ENCODE measurements around the gene ICE2. TPM values are rescaled to one million over a fixed set of nuclear protein-coding genes. Genes with fewer than 3 reads are reported as not detected.

ICE2 gene
- total RNA-seq, 3 donors from 2014 or later, result 51.9 to 66.3 (median 61.4) TPM

DNA sequence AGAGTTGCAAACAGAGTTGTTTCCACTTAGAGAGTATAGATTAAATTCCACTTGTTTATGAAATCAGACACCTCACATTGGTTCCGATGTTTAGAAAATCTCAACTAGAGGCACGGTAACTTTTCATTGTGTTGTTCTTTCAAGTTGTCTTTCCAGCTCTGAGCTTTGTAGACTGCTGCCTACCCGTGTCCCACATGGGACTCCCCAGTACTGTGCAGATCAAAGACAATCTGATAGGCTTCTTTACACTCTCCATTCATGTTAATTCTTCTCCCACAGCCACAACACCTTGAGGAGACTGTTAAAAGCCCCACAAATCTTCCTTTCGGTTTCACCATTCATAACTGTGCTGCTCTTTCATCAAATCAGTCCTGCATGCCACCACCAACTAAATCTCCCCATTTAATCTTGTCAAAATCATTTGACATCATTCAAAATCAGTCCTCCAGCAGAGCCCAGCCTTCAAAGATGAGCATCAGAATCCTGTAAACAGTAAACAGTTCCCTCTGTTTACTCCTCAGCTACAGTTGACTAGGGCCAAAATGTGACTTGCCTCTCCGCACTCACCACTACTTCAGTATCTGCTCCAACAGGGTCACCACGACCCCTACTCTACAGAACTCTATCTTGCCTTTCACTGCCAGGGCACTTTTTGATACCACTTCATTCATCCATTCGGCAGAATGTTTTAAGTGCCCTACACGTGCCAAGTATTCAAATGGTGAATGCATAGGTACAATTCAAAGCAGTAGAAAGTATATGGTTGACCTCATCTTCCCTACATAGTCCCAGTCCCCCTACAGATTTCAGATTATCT, 89.5 kb downstream of the ICE2 start:
- ATAC-seq (peak; percentile 89 to 94), DNase-seq (peak; percentile 6)
- H3K27me3 Mint-ChIP-seq (ENCODE audit: low read depth), result no peaks in the 10 kb centered on the region
- no peaks in the 10 kb centered on the region for H3K9me3 Mint-ChIP-seq
- H3K4me3 Mint-ChIP-seq, result peak overlapping the region; percentile 33
- peaks cover 65% of the 10 kb centered on the region for H3K4me1 Mint-ChIP-seq (ENCODE audit: low read depth)
- peaks cover 16% of the 10 kb centered on the region for H3K36me3 Mint-ChIP-seq (ENCODE audit: insufficient read depth)

DNA sequence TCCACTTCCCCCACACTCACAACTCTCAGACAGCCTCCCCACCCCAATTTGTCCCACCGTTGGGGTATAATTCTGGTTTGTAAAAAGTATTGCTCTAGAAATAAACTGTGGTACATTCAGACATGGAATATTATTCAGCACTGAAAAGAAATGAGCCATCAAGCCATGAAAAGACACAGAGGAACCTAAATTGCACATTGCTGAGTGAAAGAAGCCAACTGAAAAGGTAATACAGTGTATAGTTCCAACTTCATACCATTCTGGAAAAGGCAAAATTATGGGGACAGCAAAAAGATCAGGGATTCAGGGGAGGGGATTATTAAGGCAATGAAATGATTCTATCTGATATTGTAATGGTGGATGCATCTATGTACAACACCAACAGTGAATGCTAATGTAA, 91.6 kb downstream of the ICE2 start:
- Mint-ChIP-seq H3K36me3 (ENCODE audit: insufficient read depth) (peaks cover 16% of the 10 kb centered on the region), H3K4me3 (no peak overlapping the region), H3K4me1 (ENCODE audit: low read depth) (peaks cover 44% of the 10 kb centered on the region), H3K27me3 (ENCODE audit: low read depth) (no peaks in the 10 kb centered on the region), H3K9me3 (no peaks in the 10 kb centered on the region)
- DNase-seq (no peak), ATAC-seq (no peak)

DNA sequence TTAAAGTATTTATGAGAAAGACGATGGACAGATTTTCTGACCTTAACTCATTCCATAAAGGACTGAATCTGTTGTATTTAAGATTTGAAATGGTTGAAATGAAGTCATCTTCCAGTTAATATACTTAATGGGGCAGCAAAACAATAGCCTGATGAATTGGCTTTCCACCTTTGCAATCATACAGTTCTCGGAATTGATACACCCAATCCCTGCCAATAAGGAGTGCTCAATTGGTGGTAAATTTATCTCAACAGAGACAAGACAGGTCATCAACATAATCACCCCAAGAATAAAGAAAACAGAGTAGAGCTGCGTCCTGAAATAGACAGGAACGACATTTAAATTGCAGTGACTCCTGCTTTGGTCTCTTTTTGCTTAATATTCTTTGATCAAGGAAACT, 92.3 kb downstream of the ICE2 start:
- Mint-ChIP-seq H3K4me1 (ENCODE audit: low read depth) (peaks cover 40% of the 10 kb centered on the region), H3K4me3 (no peak overlapping the region), H3K36me3 (ENCODE audit: insufficient read depth) (peaks cover 17% of the 10 kb centered on the region), H3K27me3 (ENCODE audit: low read depth) (no peaks in the 10 kb centered on the region), H3K9me3 (no peaks in the 10 kb centered on the region)
- ATAC-seq, result no peak
- DNase-seq, result no peak

DNA sequence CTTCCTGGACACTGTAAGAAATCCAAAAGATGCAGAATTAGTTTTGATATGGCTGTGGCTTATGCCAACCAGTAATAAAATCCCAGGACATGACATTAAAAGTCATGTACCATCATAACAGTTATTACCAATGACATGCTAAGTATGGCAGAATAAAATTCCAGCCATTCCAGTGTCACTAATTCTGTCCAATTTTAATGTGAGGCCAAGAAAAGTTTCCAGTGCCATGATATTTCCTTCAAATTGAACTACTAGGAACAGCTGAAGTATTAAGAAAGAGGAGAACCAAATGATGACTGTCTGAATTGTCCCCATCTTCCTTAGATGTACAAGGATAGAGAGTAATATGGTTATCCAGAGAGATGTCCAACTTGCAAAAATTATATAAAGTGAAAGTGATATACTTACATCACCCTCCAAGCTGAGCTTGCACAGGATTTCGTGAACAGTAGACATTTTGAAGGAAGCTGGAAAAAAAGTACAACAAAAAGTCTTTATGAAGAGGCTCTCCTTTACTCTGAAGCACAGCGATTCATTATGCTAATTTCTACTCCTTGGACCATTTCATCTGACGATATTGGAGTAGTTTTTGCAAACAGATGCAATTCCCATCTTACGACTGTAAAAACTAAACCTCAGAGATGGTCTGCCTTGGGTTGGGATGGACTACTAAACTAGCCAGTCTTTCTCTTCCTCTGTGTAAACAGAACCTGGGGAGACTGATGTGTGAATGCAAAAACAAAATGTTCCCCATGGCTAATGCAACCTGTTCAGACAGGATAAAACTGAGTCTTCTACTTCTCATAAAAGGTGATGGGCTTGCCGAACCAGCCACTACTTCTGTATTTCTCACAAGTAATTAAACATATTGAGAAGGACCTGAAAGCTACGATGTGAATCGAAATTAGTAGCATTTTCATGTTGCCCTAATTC, 93.1 kb downstream of the ICE2 start:
- Mint-ChIP-seq H3K9me3 (no peaks in the 10 kb centered on the region), H3K27me3 (ENCODE audit: low read depth) (no peaks in the 10 kb centered on the region), H3K36me3 (ENCODE audit: insufficient read depth) (peaks cover 23% of the 10 kb centered on the region), H3K4me1 (ENCODE audit: low read depth) (peaks cover 35% of the 10 kb centered on the region), H3K4me3 (no peak overlapping the region)
- DNase-seq, result no peak
- ATAC-seq, result no peak

DNA sequence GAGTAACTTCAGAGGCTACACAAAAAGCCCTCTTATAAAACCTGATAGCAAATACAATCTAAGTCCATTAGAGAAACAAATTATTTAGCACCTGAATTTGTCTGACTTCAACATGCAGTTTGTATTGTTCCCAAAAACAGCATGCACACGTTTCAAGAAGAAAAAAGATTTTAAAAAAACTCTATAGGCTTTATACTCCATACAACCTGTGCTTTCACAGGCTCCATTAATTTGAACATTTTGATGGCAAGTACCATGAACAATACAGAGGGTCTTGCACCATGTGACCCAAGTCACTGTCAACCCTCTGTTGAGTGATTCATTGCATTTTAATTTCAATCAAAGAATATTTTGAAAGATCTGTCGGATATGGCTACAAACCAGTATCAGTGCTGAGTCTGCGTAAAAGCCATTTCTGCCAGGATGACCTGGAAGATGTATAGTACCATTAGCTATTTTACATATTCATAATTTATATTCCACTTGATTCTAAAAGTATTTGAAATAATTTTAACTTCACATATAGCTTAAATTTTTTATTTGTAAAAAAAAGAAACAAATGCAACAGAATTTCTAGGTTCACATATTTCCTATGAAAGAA, 94.3 kb downstream of the ICE2 start:
- H3K36me3 Mint-ChIP-seq (ENCODE audit: insufficient read depth), result peaks cover 29% of the 10 kb centered on the region
- DNase-seq (no peak), ATAC-seq (no peak)
- H3K4me1 Mint-ChIP-seq (ENCODE audit: low read depth), result peaks cover 24% of the 10 kb centered on the region
- no peak overlapping the region for H3K4me3 Mint-ChIP-seq
- no peaks in the 10 kb centered on the region for H3K9me3 Mint-ChIP-seq
- H3K27me3 Mint-ChIP-seq (ENCODE audit: low read depth), result no peaks in the 10 kb centered on the region

DNA sequence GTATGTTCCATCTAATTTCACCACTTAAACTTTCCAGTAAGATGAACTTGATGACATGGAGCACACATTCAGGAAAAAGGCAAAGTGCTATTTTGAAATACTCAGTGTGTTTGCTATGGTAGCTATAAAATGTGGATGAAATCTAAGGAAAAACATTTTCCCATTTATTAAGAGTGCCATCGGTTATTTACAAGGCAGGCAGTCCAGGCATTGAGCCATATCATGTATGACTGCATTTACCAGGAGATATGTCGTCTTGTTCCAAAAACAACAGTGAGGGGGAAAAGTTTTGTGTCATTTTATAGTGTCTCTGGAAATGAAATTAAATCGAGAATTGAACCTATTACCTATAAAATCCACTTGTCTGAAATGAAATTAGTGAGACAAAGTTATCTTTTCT, 94.9 kb downstream of the ICE2 start:
- Mint-ChIP-seq H3K4me3 (no peak overlapping the region), H3K4me1 (ENCODE audit: low read depth) (peaks cover 18% of the 10 kb centered on the region), H3K27me3 (ENCODE audit: low read depth) (no peaks in the 10 kb centered on the region), H3K36me3 (ENCODE audit: insufficient read depth) (peaks cover 31% of the 10 kb centered on the region), H3K9me3 (no peaks in the 10 kb centered on the region)
- no peak for ATAC-seq
- DNase-seq, result no peak

DNA sequence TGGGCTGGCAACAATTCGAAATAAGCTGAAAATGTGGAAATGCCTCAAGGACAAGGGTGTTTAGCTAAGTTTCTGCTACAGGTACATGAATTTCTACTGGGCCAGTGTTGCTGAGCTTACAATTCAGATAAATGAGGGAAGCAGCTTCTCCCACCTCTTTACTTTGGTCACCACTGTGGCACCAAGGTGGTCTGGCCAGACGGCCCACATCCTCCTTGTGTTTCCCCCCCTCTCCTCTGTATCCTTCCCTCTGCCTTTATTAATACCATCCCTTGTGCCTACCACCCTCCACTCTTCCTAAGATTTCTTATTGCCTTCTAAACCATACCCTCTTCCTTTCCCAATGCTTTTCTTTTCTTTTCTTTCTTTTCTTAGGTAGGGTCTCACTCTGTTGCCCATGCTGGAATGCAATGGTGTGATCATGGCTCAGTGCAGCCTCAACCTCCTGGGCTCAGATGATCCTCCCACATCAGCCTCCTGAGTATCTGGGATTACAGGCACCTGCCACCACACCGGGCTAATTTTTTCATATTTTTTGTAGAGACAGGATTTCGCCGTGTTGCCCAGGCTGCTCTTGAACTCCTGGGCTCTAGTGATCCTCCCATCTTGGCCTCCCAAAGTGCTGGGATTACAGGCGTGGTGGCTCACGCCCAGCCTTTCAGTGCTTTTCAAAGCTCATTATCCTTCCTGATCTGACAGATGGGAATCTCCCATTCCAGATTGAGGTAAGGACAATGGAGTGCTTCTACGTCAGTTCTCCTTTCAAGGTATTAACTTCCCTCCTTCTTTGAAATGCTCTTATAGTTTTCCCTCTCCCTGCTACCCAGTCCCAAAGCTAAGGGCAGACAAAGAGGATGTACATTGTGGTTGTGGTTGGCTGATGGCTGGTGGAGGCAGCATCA, 95.9 kb downstream of the ICE2 start:
- Mint-ChIP-seq H3K36me3 (ENCODE audit: insufficient read depth) (peaks cover 31% of the 10 kb centered on the region), H3K4me3 (no peak overlapping the region), H3K9me3 (no peaks in the 10 kb centered on the region), H3K4me1 (ENCODE audit: low read depth) (peaks cover 11% of the 10 kb centered on the region), H3K27me3 (ENCODE audit: low read depth) (no peaks in the 10 kb centered on the region)
- ATAC-seq, result no peak
- DNase-seq, result no peak

DNA sequence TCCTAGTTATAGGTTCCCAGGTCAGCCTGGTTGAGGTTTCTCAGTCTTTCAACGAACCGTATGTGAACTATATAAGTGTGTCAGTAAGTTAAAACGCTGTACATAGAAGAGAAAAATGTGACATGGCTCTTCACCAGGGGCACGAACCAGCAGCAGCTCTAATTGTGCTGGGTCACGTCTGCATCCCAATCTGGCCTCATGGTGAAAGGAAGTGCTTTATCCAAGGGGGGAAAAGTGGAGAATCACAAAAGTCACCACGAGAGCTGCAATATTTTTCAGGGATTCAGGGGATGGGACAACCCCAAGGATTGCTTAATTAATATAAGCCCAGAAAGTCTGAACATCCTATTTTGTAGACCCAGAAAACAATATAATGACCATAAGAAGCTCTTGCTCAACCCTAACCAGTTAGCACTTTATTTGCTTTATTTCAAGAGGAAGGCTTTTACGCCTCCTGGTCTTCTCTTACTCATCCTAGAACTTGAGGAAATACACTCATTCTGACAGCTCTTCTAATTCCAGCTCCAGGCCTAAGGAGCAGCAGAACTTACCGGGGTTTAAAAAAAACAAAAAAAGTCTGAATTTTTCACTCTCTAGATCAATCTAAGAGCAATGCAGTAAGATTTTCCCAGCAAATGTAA, 97.7 kb downstream of the ICE2 start:
- Mint-ChIP-seq H3K36me3 (ENCODE audit: insufficient read depth) (peaks cover 32% of the 10 kb centered on the region), H3K9me3 (no peaks in the 10 kb centered on the region), H3K4me1 (ENCODE audit: low read depth) (peaks cover 2% of the 10 kb centered on the region), H3K4me3 (no peak overlapping the region), H3K27me3 (ENCODE audit: low read depth) (no peaks in the 10 kb centered on the region)
- no peak for ATAC-seq
- no peak for DNase-seq

DNA sequence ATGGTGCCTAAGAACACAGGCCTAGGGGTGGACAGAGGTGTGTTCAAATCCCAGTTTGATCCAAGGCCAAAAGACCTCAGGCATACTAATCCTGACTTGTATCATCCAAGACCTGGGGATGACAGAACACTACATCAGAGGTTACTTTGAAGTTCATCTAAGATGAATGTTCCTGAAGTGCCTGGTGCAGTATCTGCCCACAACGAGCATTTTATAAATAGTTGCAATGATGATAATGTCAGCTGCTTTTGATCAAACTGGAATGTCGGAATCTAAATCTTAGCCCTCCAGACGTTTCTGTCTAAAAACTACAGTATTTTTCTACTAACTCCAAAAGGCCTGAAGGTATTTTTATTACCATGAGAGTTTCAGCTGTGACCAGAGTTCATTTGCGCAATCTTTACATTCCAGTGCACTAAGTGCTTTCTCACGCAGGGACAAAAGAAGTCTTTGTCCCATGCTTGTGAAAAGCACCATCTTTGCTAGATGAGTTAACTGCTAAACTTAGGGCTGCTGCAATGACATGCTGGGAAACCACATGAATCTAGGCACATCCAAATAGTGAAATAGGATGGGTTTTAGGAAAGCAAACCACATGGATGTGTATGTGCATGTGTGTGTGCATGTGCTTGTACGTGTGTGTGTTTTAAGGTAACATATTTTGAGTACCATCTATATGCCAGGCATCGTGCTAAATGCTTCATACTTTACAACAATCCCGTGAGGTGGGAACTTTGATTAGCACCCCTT, 99.2 kb downstream of the ICE2 start:
- H3K4me1 Mint-ChIP-seq (ENCODE audit: low read depth), result no peaks in the 10 kb centered on the region
- no peak overlapping the region for H3K4me3 Mint-ChIP-seq
- H3K9me3 Mint-ChIP-seq, result no peaks in the 10 kb centered on the region
- H3K27me3 Mint-ChIP-seq (ENCODE audit: low read depth), result no peaks in the 10 kb centered on the region
- no peak for DNase-seq
- H3K36me3 Mint-ChIP-seq (ENCODE audit: insufficient read depth), result peaks cover 35% of the 10 kb centered on the region
- ATAC-seq, result no peak

DNA sequence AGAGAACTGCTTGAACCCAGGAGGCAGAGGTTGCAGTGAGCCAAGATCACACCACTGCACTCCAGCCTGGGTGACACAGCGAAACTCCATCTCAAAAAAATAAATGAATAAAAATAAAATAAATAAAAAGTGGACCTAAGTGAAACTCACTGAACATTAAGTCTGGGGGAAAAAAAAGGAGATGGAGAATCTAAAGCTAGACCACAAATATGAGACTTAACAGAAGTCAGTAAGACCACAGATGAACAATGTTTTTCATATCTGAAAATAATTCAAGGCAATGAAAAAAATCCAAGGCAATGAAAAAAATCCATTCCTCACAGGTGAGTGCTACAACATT, 99.8 kb downstream of the ICE2 start:
- ATAC-seq (no peak), DNase-seq (no peak)
- Mint-ChIP-seq H3K9me3 (no peaks in the 10 kb centered on the region), H3K36me3 (ENCODE audit: insufficient read depth) (peaks cover 34% of the 10 kb centered on the region), H3K4me3 (no peak overlapping the region), H3K27me3 (ENCODE audit: low read depth) (no peaks in the 10 kb centered on the region), H3K4me1 (ENCODE audit: low read depth) (no peaks in the 10 kb centered on the region)

DNA sequence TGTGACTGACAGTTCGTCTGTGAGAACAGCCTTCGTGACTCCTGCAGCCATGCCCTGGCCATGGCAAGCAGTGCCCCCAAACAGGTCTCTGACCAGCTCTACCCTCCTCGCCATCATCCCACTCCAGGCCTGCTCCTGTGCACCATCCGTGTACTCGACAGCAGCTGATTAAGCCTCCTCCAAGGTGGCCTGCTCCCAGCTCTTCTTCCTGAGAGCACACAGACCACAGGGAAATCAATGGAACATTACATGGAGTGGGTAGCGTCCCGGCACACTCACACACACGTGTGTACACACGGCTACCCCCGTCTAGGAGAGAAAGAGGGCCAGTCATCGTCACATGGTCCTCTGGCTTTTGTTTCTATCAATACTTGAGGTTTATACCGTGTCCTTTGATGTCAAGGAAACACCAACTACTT, 102.3 kb downstream of the ICE2 start:
- no peak for ATAC-seq
- H3K9me3 Mint-ChIP-seq, result no peaks in the 10 kb centered on the region

DNA sequence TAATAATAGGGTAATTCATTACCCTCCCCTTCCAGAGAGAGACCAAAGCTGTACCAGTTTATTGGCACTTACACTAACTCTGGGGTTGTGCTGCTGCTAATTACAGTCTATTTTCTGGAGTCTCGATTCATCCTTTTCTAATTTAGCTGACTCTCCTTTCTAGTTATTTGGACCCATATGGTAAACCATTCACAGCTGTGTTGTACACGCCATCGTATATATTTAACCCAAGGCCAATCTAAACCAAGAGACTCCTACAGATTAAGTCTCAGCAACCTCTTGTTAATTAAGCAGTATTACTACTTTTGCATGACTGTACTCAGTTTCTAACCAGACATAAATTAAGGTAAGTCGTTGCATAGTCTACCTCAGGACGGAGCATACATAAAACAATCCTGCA, 103.6 kb downstream of the ICE2 start:
- Mint-ChIP-seq H3K4me3 (no peak overlapping the region), H3K27me3 (ENCODE audit: low read depth) (no peaks in the 10 kb centered on the region), H3K4me1 (ENCODE audit: low read depth) (peaks cover 16% of the 10 kb centered on the region), H3K36me3 (ENCODE audit: insufficient read depth) (peaks cover 27% of the 10 kb centered on the region), H3K9me3 (no peaks in the 10 kb centered on the region)
- DNase-seq (no peak), ATAC-seq (no peak)

More for the DNA sequence above, 102.3 kb downstream of the ICE2 start:
- no peaks in the 10 kb centered on the region for H3K27me3 Mint-ChIP-seq (ENCODE audit: low read depth)
- peaks cover 3% of the 10 kb centered on the region for H3K4me1 Mint-ChIP-seq (ENCODE audit: low read depth)
- H3K36me3 Mint-ChIP-seq (ENCODE audit: insufficient read depth), result peaks cover 34% of the 10 kb centered on the region
- DNase-seq, result no peak
- H3K4me3 Mint-ChIP-seq, result no peak overlapping the region

DNA sequence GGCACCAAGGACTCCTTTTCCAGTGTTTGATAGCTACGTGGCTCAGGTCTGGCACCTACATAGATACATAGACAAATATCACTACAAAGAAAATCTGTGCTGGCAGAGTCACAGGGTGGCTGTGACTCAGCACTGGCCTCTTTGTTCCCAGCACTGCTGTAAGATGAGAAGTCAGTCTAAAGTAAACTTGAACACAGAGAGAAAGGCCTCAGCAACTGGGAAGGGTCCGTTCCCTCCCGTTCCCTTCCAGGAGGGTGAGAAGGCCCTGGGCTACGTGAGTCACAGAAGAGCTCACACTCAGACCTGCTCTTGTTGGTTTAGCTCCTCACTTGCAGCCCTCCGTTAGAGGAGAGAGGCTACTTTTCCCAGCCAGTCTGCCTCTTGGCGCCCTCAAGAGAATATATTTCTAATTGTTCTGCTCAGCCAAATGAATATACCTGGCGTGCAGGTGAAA, 104.3 kb downstream of the ICE2 start:
- Mint-ChIP-seq H3K36me3 (ENCODE audit: insufficient read depth) (peaks cover 21% of the 10 kb centered on the region), H3K9me3 (no peaks in the 10 kb centered on the region), H3K27me3 (ENCODE audit: low read depth) (no peaks in the 10 kb centered on the region), H3K4me1 (ENCODE audit: low read depth) (peaks cover 18% of the 10 kb centered on the region), H3K4me3 (no peak overlapping the region)
- no peak for DNase-seq
- ATAC-seq, result no peak

Measured in activated T-cell treated with anti-CD3 and anti-CD28 coated beads, Interleukin-2, amount 50 U/mL, for 4 hours (primary cell).